Measurements from ENCODE around the gene SERTM2. TPM values are rescaled to one million over a fixed set of nuclear protein-coding genes. Genes with fewer than 3 reads are reported as not detected.
"Not testable (repeated sequence)": the region's sequence is repeated elsewhere in the genome, so short reads cannot be mapped to it uniquely, and the experiment has no call there.

SERTM2 gene
- polyA plus RNA-seq, 2 of the 4 experiments (the other 2 are of a cell fraction) = not detected

DNA sequence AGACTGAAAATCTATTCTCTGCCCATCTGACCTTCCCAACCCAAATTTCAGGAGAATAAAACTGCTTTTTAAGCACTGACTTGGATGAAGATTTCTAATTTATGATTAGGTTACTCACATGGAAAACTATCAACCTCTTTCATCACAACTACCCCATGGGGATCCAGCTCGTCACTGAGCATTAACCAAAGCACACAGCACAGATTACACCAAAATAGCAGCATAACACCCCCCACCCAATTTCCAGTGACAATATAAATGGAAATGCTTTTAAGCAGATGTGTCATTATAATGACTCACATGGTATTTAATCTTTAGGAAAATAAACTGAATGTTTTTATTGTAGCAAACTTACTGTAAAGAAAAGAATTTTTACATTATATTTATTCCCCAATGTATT, 9.7 kb downstream of the SERTM2 start:
- no peak overlapping the region for H3K4me3 ChIP-seq
- no peaks in the 10 kb centered on the region for H3K4me1 ChIP-seq
- WGBS (ENCODE audit: missing lambda C conversion rate) = 0% methylated on average over 1 of the region's 1 CpG
- H3K27ac ChIP-seq = no peak overlapping the region
- no peak for TF ChIP-seq HOXB5 (CRISPR knock-in tag; IDR thresholded peaks at IDR 0.05)
- ATAC-seq = no peak
- no peaks in the 10 kb centered on the region for H3K9me3 ChIP-seq
- FAIRE-seq = no peak
- no peak for DNase-seq (ENCODE audit: low read depth in 1 of 2, low spot score in 1 of 2)
- ChIA-PET CTCF (no interaction called here), POLR2A (no interaction called here)
- H3K4me2 ChIP-seq = no peak overlapping the region

DNA sequence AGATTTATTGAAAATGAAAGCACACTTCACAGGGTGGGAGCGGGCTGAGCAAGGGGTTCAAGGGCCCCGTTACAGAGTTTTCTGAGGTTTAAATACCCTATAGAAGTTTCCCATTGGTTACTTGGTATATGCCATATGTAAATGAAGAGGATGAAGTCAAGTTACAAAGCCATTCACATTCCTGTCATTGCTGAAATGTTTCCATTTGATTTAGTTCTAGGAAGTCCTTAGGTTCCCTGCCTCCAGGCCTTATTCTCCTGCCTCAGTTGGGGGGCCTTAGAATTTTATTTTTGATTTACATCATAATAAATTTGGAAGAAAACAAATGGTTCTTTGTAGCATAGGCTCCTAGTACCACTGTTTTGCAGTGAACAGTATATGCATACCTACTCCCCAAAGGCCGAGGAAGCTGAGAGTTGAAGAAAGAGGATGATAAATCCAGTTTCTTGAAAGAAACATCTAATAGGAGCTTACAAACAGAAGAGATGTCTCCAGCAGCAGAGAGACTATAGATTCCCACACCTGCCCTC, 31.8 kb downstream of the SERTM2 start:
- no peak for FAIRE-seq
- ChIA-PET CTCF (no interaction called here), POLR2A (no interaction called here)
- Histone ChIP-seq H3K4me1 (no peaks in the 10 kb centered on the region), H3K4me2 (no peak overlapping the region), H3K27ac (no peak overlapping the region), H3K9me3 (no peaks in the 10 kb centered on the region), H3K4me3 (no peak overlapping the region)
- WGBS (ENCODE audit: missing lambda C conversion rate) = 18% methylated on average over 3 of the region's 3 CpGs
- TF ChIP-seq SREBF2 (IDR thresholded peaks at IDR 0.05) = no peak
- no peak for TF ChIP-seq ZSCAN20 (CRISPR knock-in tag; IDR thresholded peaks at IDR 0.05)
- no peak for TF ChIP-seq RAD21 (conservative IDR thresholded peaks at IDR 0.05 in 1 of 2, IDR thresholded peaks at IDR 0.05 in 1 of 2)
- no peak for TF ChIP-seq CBX2 (IDR thresholded peaks at IDR 0.05; ENCODE audit: borderline replicate concordance, low read depth)
- no peak for DNase-seq (ENCODE audit: low read depth in 1 of 2, low spot score in 1 of 2)
- no peak for ATAC-seq

DNA sequence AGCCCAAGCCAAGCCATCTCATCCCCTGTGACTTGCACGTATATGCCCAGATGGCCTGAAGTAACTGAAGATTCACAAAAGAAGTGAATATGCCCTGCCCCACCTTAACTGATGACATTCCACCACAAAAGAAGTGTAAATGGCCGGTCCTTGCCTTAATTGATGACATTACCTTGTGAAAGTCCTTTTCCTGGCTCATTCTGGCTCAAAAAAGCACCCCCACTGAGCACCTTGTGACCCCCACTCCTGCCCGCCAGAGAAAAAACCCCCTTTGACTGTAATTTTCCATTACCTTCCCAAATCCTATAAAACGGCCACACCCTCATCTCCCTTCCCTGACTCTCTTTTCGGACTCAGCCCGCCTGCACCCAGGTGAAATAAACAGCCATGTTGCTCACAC, 37.8 kb downstream of the SERTM2 start:
- H3K27ac ChIP-seq; H3K4me2 ChIP-seq; ATAC-seq; H3K4me3 ChIP-seq; CTCF ChIA-PET; H3K9me3 ChIP-seq; DNase-seq (ENCODE audit: low read depth in 1 of 2, low spot score in 1 of 2); FAIRE-seq; H3K4me1 ChIP-seq; POLR2A ChIA-PET: not testable (repeated sequence)
- WGBS (ENCODE audit: missing lambda C conversion rate) = 28% methylated on average over 5 of the region's 6 CpGs

- ATAC-seq = no peak
- ChIA-PET CTCF (interaction anchor here (0.6 kb wide), 1 partner anchor 1984 kb away, joined by 4 read pairs; no protein-coding TSS in a partner anchor), POLR2A (no interaction called here)
- TF ChIP-seq POLR2A (IDR thresholded peaks at IDR 0.05; ENCODE audit: low read length) (no peak), CHD2 (IDR thresholded peaks at IDR 0.05; ENCODE audit: low read length, partially characterized antibody) (no peak), ESRRA (IDR thresholded peaks at IDR 0.05; ENCODE audit: borderline replicate concordance, low read length) (no peak), NPAS2 (CRISPR knock-in tag; IDR thresholded peaks at IDR 0.05; ENCODE audit: borderline replicate concordance) (no peak), CTCF (IDR thresholded peaks at IDR 0.05) (no peak), JUN (IDR thresholded peaks at IDR 0.05) (no peak), FOSB (CRISPR knock-in tag; IDR thresholded peaks at IDR 0.05) (no peak), EHF (CRISPR knock-in tag; IDR thresholded peaks at IDR 0.05) (no peak), ATOH8 (CRISPR knock-in tag; IDR thresholded peaks at IDR 0.05; ENCODE audit: low read depth) (no peak), TFCP2L1 (CRISPR knock-in tag; IDR thresholded peaks at IDR 0.05) (no peak), MAZ (IDR thresholded peaks at IDR 0.05; ENCODE audit: borderline replicate concordance, low read depth, low read length) (no peak), EHMT2 (IDR thresholded peaks at IDR 0.05; ENCODE audit: low read depth) (no peak), CEBPB (IDR thresholded peaks at IDR 0.05) (no peak)
- TF ChIP-seq, protein P1, sequence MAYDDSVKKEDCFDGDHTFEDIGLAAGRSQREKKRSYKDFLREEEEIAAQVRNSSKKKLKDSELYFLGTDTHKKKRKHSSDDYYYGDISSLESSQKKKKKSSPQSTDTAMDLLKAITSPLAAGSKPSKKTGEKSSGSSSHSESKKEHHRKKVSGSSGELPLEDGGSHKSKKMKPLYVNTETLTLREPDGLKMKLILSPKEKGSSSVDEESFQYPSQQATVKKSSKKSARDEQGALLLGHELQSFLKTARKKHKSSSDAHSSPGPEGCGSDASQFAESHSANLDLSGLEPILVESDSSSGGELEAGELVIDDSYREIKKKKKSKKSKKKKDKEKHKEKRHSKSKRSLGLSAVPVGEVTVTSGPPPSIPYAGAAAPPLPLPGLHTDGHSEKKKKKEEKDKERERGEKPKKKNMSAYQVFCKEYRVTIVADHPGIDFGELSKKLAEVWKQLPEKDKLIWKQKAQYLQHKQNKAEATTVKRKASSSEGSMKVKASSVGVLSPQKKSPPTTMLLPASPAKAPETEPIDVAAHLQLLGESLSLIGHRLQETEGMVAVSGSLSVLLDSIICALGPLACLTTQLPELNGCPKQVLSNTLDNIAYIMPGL (CRISPR knock-in tag; IDR thresholded peaks at IDR 0.05; ENCODE audit: borderline replicate concordance) = no peak
- no peak overlapping the region for H3K4me2 ChIP-seq
- H3K4me3 ChIP-seq = no peak overlapping the region
- peak; percentile 49 for FAIRE-seq
- no peaks in the 10 kb centered on the region for H3K9me3 ChIP-seq
- no peak overlapping the region for H3K27ac ChIP-seq
- H3K4me1 ChIP-seq = no peaks in the 10 kb centered on the region
- DNase-seq (ENCODE audit: low read depth in 1 of 2, low spot score in 1 of 2) = no peak
- 4% methylated on average over 2 of the region's 2 CpGs for WGBS (ENCODE audit: missing lambda C conversion rate)
Observed at GRCh38 chrX:111555406-111555958, 44.0 kb downstream of the SERTM2 start.
